ENCODE results near the gene FA2H.

- TF ChIP-seq CBX8 (IDR thresholded peaks at IDR 0.05) (no peak), CTCF (IDR thresholded peaks at IDR 0.05) (no peak), POLR2A (IDR thresholded peaks at IDR 0.05; ENCODE audit: low read length) (no peak), RARB (CRISPR knock-in tag; IDR thresholded peaks at IDR 0.05) (no peak), POLR2AphosphoS2 (conservative IDR thresholded peaks at IDR 0.05; ENCODE audit: low read length) (no peak), RNF2 (IDR thresholded peaks at IDR 0.05; ENCODE audit: borderline replicate concordance, low read depth) (no peak), JUNB (IDR thresholded peaks at IDR 0.05) (no peak), RAD21 (conservative IDR thresholded peaks at IDR 0.05 in 1 of 2, IDR thresholded peaks at IDR 0.05 in 1 of 2) (no peak), GATA3 (IDR thresholded peaks at IDR 0.05; ENCODE audit: borderline replicate concordance) (no peak), RFX5 (IDR thresholded peaks at IDR 0.05) (no peak)
- TF ChIP-seq, protein P1, sequence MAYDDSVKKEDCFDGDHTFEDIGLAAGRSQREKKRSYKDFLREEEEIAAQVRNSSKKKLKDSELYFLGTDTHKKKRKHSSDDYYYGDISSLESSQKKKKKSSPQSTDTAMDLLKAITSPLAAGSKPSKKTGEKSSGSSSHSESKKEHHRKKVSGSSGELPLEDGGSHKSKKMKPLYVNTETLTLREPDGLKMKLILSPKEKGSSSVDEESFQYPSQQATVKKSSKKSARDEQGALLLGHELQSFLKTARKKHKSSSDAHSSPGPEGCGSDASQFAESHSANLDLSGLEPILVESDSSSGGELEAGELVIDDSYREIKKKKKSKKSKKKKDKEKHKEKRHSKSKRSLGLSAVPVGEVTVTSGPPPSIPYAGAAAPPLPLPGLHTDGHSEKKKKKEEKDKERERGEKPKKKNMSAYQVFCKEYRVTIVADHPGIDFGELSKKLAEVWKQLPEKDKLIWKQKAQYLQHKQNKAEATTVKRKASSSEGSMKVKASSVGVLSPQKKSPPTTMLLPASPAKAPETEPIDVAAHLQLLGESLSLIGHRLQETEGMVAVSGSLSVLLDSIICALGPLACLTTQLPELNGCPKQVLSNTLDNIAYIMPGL (CRISPR knock-in tag; IDR thresholded peaks at IDR 0.05; ENCODE audit: borderline replicate concordance), result no peak
- TF ChIP-seq, protein P2, sequence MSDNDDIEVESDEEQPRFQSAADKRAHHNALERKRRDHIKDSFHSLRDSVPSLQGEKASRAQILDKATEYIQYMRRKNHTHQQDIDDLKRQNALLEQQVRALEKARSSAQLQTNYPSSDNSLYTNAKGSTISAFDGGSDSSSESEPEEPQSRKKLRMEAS (IDR thresholded peaks at IDR 0.05), result no peak
These were observed 75.0 kb downstream of the FA2H start for GRCh38 chr16:74699666-74700065.
